Fibroblast of lung (primary cell): ENCODE data around the gene TPCN2. TPM values are rescaled to one million over a fixed set of nuclear protein-coding genes. Genes with fewer than 3 reads are reported as not detected.

Experiments used
- DNase-seq, 2 donors: peaks; one replicate each; pipeline versions ENCODE4 v3.0.0 to v3.0.0-alpha.2; 2010; ENCODE audit warnings: low read depth in 2 of 2
- H2AFZ ChIP-seq: 2 replicates; pipeline ENCODE4 v1.5.1; 2012; ENCODE audit warnings: low read length, control low read depth, inconsistent platforms
- H3K27ac ChIP-seq: 2 replicates; pipeline ENCODE4 v1.5.1; 2011; ENCODE audit warnings: low read length, control low read depth; ENCODE audit not compliant: insufficient read depth
- H3K27me3 ChIP-seq: 2 replicates; pipeline ENCODE4 v1.5.1; 2011; ENCODE audit warnings: mild to moderate bottlenecking, low read length; ENCODE audit not compliant: control insufficient read depth, insufficient read depth
- H3K36me3 ChIP-seq: 2 replicates; pipeline ENCODE4 v1.5.1; 2011; ENCODE audit warnings: low read length; ENCODE audit not compliant: control insufficient read depth, insufficient read depth
- H3K4me1 ChIP-seq: 2 replicates; pipeline ENCODE4 v1.5.1; 2011; ENCODE audit warnings: low read length; ENCODE audit not compliant: control insufficient read depth, insufficient read depth; ENCODE audit errors: extremely low read depth
- H3K4me2 ChIP-seq: 2 replicates; pipeline ENCODE4 v1.5.1; 2011; ENCODE audit warnings: low read length, control low read depth; ENCODE audit not compliant: insufficient read depth; ENCODE audit errors: extremely low read depth
- H3K4me3 ChIP-seq, 4 experiments: fragments of 200-600 bp in 1 of 4; sonication (generic) in 1 of 4; replicated peaks in 1 of 4; 2 replicates each; pipeline ENCODE4 v1.5.1; 2011 to 2016; ENCODE audit warnings: low read length in 4 of 4, low read depth in 3 of 4, mild to moderate bottlenecking in 3 of 4, control low read depth in 2 of 4, inconsistent platforms in 1 of 4, mixed read lengths in 1 of 4; ENCODE audit not compliant: insufficient read depth in 1 of 4; ENCODE audit errors: control extremely low read depth in 1 of 4
- H3K79me2 ChIP-seq: 2 replicates; pipeline ENCODE4 v1.5.1; 2012; ENCODE audit warnings: mild to moderate bottlenecking, low read length, inconsistent platforms; ENCODE audit not compliant: control insufficient read depth, insufficient read depth
- H3K9ac ChIP-seq: 2 replicates; pipeline ENCODE4 v1.5.1; 2011; ENCODE audit warnings: mild to moderate bottlenecking, low read length, control low read depth; ENCODE audit not compliant: insufficient read depth
- H3K9me3 ChIP-seq: 2 replicates; pipeline ENCODE4 v1.5.1; 2012; ENCODE audit warnings: low read depth, low read length; ENCODE audit not compliant: control insufficient read depth, insufficient read depth
- H4K20me1 ChIP-seq: 2 replicates; pipeline ENCODE4 v1.5.1; 2011; ENCODE audit warnings: low read length; ENCODE audit not compliant: control insufficient read depth, insufficient read depth; ENCODE audit errors: extremely low read depth
- CTCF ChIP-seq, 2 donors: IDR thresholded peaks in 1 of 2; conservative IDR thresholded peaks in 1 of 2; 1 replicate in 1 of 2; 2 replicates in 1 of 2; pipeline ENCODE4 v1.5.1; 2011 to 2012; ENCODE audit warnings: low read length in 2 of 2, control low read depth in 1 of 2, inconsistent platforms in 1 of 2, low read depth in 1 of 2, mild to moderate bottlenecking in 1 of 2
- EZH2 ChIP-seq: IDR thresholded peaks from 2 replicates; pipeline ENCODE4 v1.5.1; 2012; ENCODE audit warnings: low read length, control low read depth, mild to moderate bottlenecking; ENCODE audit errors: missing control alignments
- polyA plus RNA-seq, 2 donors: library from polyadenylated mRNA; depleted of rRNA in 1 of 2; stranded (reverse) in 1 of 2; unstranded in 1 of 2; fragments of >200 nt; gene quantifications; 2 replicates each; pipeline ENCODE4 v1.2.1, GENCODE V29; 2011 to 2012; ENCODE audit warnings: missing spikeins in 1 of 2
- total RNA-seq: library from RNA; depleted of rRNA; stranded (reverse); fragments of >200 nt; gene quantifications from 2 replicates; pipeline ENCODE4 v1.2.1, GENCODE V29; 2014

TPCN2 gene
- total and polyA plus RNA-seq, 2 donors (not counting 1 experiment from before 2014, with no cell fraction given), result 9.7 to 11.7 TPM

- Histone ChIP-seq H3K36me3 (peaks cover 5% of the 10 kb centered on the region), H2AFZ (no peak overlapping the region), H3K4me1 (no peaks in the 10 kb centered on the region), H3K4me2 (no peak overlapping the region), H3K27me3 (no peaks in the 10 kb centered on the region), H3K9me3 (no peaks in the 10 kb centered on the region), H4K20me1 (no peaks in the 10 kb centered on the region), H3K79me2 (no peaks in the 10 kb centered on the region), H3K9ac (no peak overlapping the region), H3K4me3 (no peak overlapping the region), H3K27ac (no peak overlapping the region)
- TF ChIP-seq CTCF (conservative IDR thresholded peaks at IDR 0.05 in 1 of 2, IDR thresholded peaks at IDR 0.05 in 1 of 2; ENCODE audit: low read depth in 1 of 2, low read length in 2 of 2) (no peak), EZH2 (no peak)
- no peak for DNase-seq
These were observed 16.5 kb downstream of the TPCN2 start for GRCh38 chr11:69065147-69065710.

GRCh38 chr11:69066122-69067112 is 17.7 kb downstream of the TPCN2 start:
- H3K36me3 ChIP-seq, result peaks cover 10% of the 10 kb centered on the region
- H3K9me3 ChIP-seq, result no peaks in the 10 kb centered on the region
- H3K4me2 ChIP-seq, result no peak overlapping the region
- DNase-seq, result no peak
- no peak overlapping the region for H2AFZ ChIP-seq
- no peak overlapping the region for H3K27ac ChIP-seq
- H3K27me3 ChIP-seq, result no peaks in the 10 kb centered on the region
- no peaks in the 10 kb centered on the region for H4K20me1 ChIP-seq
- no peak overlapping the region for H3K4me3 ChIP-seq
- TF ChIP-seq CTCF (conservative IDR thresholded peaks at IDR 0.05 in 1 of 2, IDR thresholded peaks at IDR 0.05 in 1 of 2; ENCODE audit: low read depth in 1 of 2, low read length in 2 of 2), result no peak
- TF ChIP-seq EZH2, result no peak
- H3K4me1 ChIP-seq, result no peaks in the 10 kb centered on the region
- H3K9ac ChIP-seq, result no peak overlapping the region
- H3K79me2 ChIP-seq, result no peaks in the 10 kb centered on the region

GRCh38 chr11:69067200-69067599 is 18.5 kb downstream of the TPCN2 start:
- H4K20me1 ChIP-seq, result no peaks in the 10 kb centered on the region
- no peak overlapping the region for H3K27ac ChIP-seq
- no peak overlapping the region for H3K4me2 ChIP-seq
- no peak for DNase-seq
- H3K79me2 ChIP-seq, result no peaks in the 10 kb centered on the region
- H2AFZ ChIP-seq, result no peak overlapping the region
- no peaks in the 10 kb centered on the region for H3K27me3 ChIP-seq
- no peak overlapping the region for H3K9ac ChIP-seq
- H3K36me3 ChIP-seq, result peaks cover 13% of the 10 kb centered on the region
- H3K9me3 ChIP-seq, result no peaks in the 10 kb centered on the region
- no peaks in the 10 kb centered on the region for H3K4me1 ChIP-seq
- TF ChIP-seq CTCF (conservative IDR thresholded peaks at IDR 0.05 in 1 of 2, IDR thresholded peaks at IDR 0.05 in 1 of 2; ENCODE audit: low read depth in 1 of 2, low read length in 2 of 2) (no peak), EZH2 (no peak)
- H3K4me3 ChIP-seq, result no peak overlapping the region
